Measurements from ENCODE around the gene SLC22A4. TPM values are rescaled to one million over a fixed set of nuclear protein-coding genes. Genes with fewer than 3 reads are reported as not detected.

Gene SLC22A4
- total and polyA plus RNA-seq, 2 of the 8 experiments (the other 6 are each of a cell fraction or from before 2014, with no cell fraction given) = 0.45 to 0.60 TPM

GRCh38 chr5:132267931-132268768 lies 26.0 kb upstream of the SLC22A4 start:
- no peaks in the 10 kb centered on the region for H3K79me2 ChIP-seq (ENCODE audit: control insufficient read depth in 1 of 2, insufficient read depth in 2 of 2, low read length in 2 of 2)

More at GRCh38 chr5:132267931-132268768, 26.0 kb upstream of the SLC22A4 start:
- no peaks in the 10 kb centered on the region; a peak in 1 of 8 replicates for H3K36me3 ChIP-seq (ENCODE audit: control insufficient read depth in 2 of 4, insufficient read depth in 4 of 4, low read length in 3 of 4)
- ChIA-PET POLR2A (ENCODE audit: partially characterized antibody) (interaction anchor here (0.6 to 1.8 kb wide), 3 partner anchors 11 to 143 kb away, joined by 3 to 5 read pairs (median 4); partner anchors contain the start of genes PDLIM4 and SLC22A4), CTCF (ENCODE audit: partially characterized antibody) (interaction anchor here (0.7 to 4.1 kb wide), 6 partner anchors 11 to 203 kb away, joined by 3 to 16 read pairs (median 3); no protein-coding TSS in a partner anchor)
- WGBS, 2 experiments (ENCODE audit: extremely low coverage in 1 of 2, insufficient coverage in 1 of 2, insufficient read length in 1 of 2, insufficient replicate concordance in 2 of 2, low coverage in 1 of 2, low lambda C conversion rate in 2 of 2, missing lambda C conversion rate in 1 of 2) = 86% methylated on average over 4 of the region's 6 CpGs; no CpG with 5 or more reads in 1 of the 2 experiments
- no peak overlapping the region for H3K4me3 ChIP-seq (ENCODE audit: extremely low read depth in 1 of 4, insufficient read depth in 2 of 4, low read depth in 3 of 4, low read length in 4 of 4)
- H3K56ac ChIP-seq (replicated peaks; ENCODE audit: insufficient read length, low read depth, low read length) = no peak overlapping the region
- no peaks in the 10 kb centered on the region for H3K27me3 ChIP-seq (replicated peaks in 1 of 4; ENCODE audit: control insufficient read depth in 3 of 4, extremely low read depth in 1 of 4, insufficient read depth in 3 of 4, low read length in 3 of 4)
- no peak overlapping the region for H2AK5ac ChIP-seq (ENCODE audit: low read depth, low read length)
- no peak overlapping the region for H2BK20ac ChIP-seq (ENCODE audit: low read length)
- DNase-seq (ENCODE audit: low read depth in 1 of 2, low spot score in 2 of 2) (peak in 1 of 2 experiments; percentile 41), FAIRE-seq (no peak)
- no peak overlapping the region for H2BK120ac ChIP-seq (replicated peaks; ENCODE audit: low read depth, low read length)
- no peak overlapping the region for H3K9ac ChIP-seq (replicated peaks in 1 of 4; ENCODE audit: extremely low read depth in 1 of 4, low read depth in 3 of 4, low read length in 3 of 4)
- H2BK5ac ChIP-seq (ENCODE audit: low read depth, low read length) = no peak overlapping the region
- H3K4me2 ChIP-seq (ENCODE audit: insufficient read depth in 1 of 2, low read depth in 2 of 2, low read length in 2 of 2) = no peak overlapping the region
- H3K27ac ChIP-seq (ENCODE audit: low read depth, low read length) = no peak overlapping the region; the same call in 1 of the 2 replicates
- H2AFZ ChIP-seq (ENCODE audit: low read length) = no peak overlapping the region
- H3K4ac ChIP-seq (replicated peaks; ENCODE audit: insufficient read length, low read depth, low read length) = no peak overlapping the region
- no peak overlapping the region for H2BK12ac ChIP-seq (ENCODE audit: low read depth, low read length)
- H3K23me2 ChIP-seq (ENCODE audit: low read depth, low read length) = no peaks in the 10 kb centered on the region
- no peak overlapping the region for H2BK15ac ChIP-seq (ENCODE audit: low read length)
- no peaks in the 10 kb centered on the region for H3K9me3 ChIP-seq (ENCODE audit: insufficient read depth in 2 of 2, low read depth in 1 of 2, low read length in 1 of 2)
- H4K5ac ChIP-seq (ENCODE audit: insufficient read length, low read depth, low read length) = no peak overlapping the region
- peak overlapping the region; percentile 12 for H4K91ac ChIP-seq (replicated peaks; ENCODE audit: insufficient read length, low read length)
- H4K8ac ChIP-seq (ENCODE audit: extremely low read depth, insufficient read depth, low read length) = no peak overlapping the region
- H3K4me1 ChIP-seq (replicated peaks in 1 of 4; ENCODE audit: control insufficient read depth in 3 of 4, insufficient read depth in 4 of 4, low read length in 3 of 4) = peaks cover 0 to 2% (median 0%) of the 10 kb centered on the region in 4 experiments; a peak in 2 of 7 replicates
- no peak overlapping the region for H3K18ac ChIP-seq (ENCODE audit: extremely low read depth, low read length)
- TF ChIP-seq MAX (IDR thresholded peaks at IDR 0.05) = no peak
- no peak for TF ChIP-seq ATF3 (IDR thresholded peaks at IDR 0.05; ENCODE audit: insufficient read depth, low read depth, low read length)
- TF ChIP-seq SIX5 (IDR thresholded peaks at IDR 0.05; ENCODE audit: low read depth, low read length) = no peak
- TF ChIP-seq RNF2 (IDR thresholded peaks at IDR 0.05; ENCODE audit: borderline replicate concordance, low read depth, low read length, missing control alignments, poor library complexity, severe bottlenecking) = no peak
- no peak for TF ChIP-seq CTCF (IDR thresholded peaks at IDR 0.05; ENCODE audit: control extremely low read depth in 1 of 3, insufficient read depth in 1 of 3, low read depth in 1 of 3, low read length in 3 of 3)
- TF ChIP-seq ASH2L (IDR thresholded peaks at IDR 0.05; ENCODE audit: low read length) = no peak
- no peak overlapping the region for H3K14ac ChIP-seq (ENCODE audit: insufficient read length)
- H3K79me1 ChIP-seq (ENCODE audit: low read depth, low read length) = no peaks in the 10 kb centered on the region
- H3K23ac ChIP-seq (ENCODE audit: insufficient read length) = no peak overlapping the region
- H4K20me1 ChIP-seq (replicated peaks in 1 of 2; ENCODE audit: control insufficient read depth in 1 of 2, insufficient read depth in 2 of 2, low read length in 2 of 2) = no peaks in the 10 kb centered on the region

Measured in H1 (cell line).